Kasumi-1 (cell line): ENCODE results near the gene TMEM270.

Experiments used
- DNase-seq, 2 experiments: peaks; one replicate each; lab custom pipeline; 2025; lab: John Stamatoyannopoulos, UW

Gene TMEM270

GRCh38 chr7:73907554-73908122 is 46.7 kb downstream of the TMEM270 start:
- no peak for DNase-seq

DNA sequence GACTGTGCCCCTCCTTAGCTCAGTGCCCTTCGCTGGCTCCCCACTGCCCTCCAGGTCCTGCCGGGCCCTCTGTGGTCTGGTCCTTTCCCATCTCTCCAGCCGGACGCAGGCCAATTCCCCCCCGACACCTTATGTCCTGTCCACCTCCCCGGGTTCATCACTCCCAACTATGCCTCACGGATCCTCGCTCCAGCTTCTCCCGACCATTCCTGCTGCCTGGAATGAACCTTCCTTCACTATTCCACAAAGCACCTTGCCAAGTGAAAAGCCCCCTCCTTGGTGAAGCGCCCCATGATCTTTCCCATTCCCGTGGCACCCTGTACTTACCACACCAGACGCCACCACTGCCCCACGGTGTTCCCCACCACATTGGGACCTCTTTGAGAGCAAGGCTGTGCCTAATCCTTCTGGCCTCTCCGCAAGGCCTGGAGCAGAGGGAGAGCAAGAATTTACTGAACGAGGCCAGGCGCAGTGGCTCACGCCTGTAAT is 47.2 kb downstream of the TMEM270 start:
- no peak for DNase-seq

DNA sequence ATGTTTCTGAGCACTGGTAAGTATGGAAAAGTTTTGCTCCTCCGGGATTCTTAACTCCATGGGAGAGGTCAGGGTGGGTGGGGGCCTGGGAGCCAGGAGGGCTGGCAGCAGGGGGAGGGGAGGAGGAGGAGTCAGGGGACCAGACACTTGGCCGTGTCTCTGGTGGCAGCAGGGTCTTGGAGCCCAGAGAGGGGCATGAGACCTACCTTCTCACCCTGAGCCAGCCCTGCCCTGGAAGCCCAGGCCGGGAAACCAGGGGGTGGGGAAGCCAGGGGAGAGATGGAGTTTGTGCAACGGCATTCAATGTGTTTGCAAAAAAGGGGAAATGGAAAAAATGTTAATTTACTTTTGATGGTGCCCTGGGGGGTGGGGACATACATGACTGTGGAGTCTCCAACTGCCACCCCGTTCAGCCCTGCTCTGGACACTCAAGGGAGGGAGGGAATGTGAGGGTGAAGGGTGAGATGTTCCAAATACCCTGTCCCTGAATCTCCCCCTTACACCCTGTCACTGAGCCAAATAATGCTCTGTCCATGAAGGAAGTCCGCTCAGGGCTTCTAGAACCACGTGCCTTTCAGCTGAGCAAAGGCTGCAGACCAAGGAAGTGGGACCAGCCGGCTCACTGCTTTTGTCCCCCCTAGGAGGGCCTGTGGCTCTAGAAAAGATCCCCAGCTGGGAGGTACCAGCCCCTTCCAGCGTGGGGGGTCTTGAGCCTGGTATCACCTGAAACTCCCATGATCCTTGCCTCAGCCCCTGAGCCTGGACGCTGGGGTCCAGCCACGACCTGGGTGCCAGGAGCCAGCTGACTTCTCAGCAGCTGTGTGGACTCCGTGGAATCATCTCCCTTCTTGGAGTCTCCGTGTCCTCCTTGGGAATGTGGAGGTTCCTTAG is 48.3 kb downstream of the TMEM270 start:
- DNase-seq = peak; percentile 67 to 72

GRCh38 chr7:73909996-73910395 is 49.0 kb downstream of the TMEM270 start:
- DNase-seq = no peak

GRCh38 chr7:73912223-73912622 is 51.3 kb downstream of the TMEM270 start:
- no peak for DNase-seq
